Activated naive CD4-positive, alpha-beta T cell treated with anti-CD3 and anti-CD28 coated beads, Interleukin-2, amount 50 U/mL, for 24 hours (primary cell): ENCODE results near the gene TMEM205.

Experiments
- H3K27ac Mint-ChIP-seq: one replicate; pipeline ENCODE4 v1.8.0; 2021; ENCODE audit warnings: mild to moderate bottlenecking, mixed read lengths
- H3K27me3 Mint-ChIP-seq: one replicate; pipeline ENCODE4 v1.8.0; 2021; ENCODE audit warnings: mixed read lengths
- H3K36me3 Mint-ChIP-seq: one replicate; pipeline ENCODE4 v1.8.0; 2021; ENCODE audit warnings: mixed read lengths
- H3K4me1 Mint-ChIP-seq: one replicate; pipeline ENCODE4 v1.8.0; 2021; ENCODE audit warnings: mixed read lengths
- H3K4me3 Mint-ChIP-seq: one replicate; pipeline ENCODE4 v1.8.0; 2021; ENCODE audit warnings: mild to moderate bottlenecking, mixed read lengths
- H3K9me3 Mint-ChIP-seq: one replicate; pipeline ENCODE4 v1.8.0; 2021; ENCODE audit warnings: mixed read lengths

Gene TMEM205

GRCh38 chr19:11300811-11301120 is 45.3 kb downstream of the TMEM205 start:
- no peaks in the 10 kb centered on the region for H3K36me3 Mint-ChIP-seq
- no peak overlapping the region for H3K4me3 Mint-ChIP-seq
- peaks cover 1% of the 10 kb centered on the region for H3K27me3 Mint-ChIP-seq
- H3K9me3 Mint-ChIP-seq: no peaks in the 10 kb centered on the region
- H3K4me1 Mint-ChIP-seq: no peaks in the 10 kb centered on the region
- H3K27ac Mint-ChIP-seq: no peak overlapping the region

- H3K27ac Mint-ChIP-seq: no peak overlapping the region
- no peak overlapping the region for H3K4me3 Mint-ChIP-seq
- peaks cover 1% of the 10 kb centered on the region for H3K27me3 Mint-ChIP-seq
- no peaks in the 10 kb centered on the region for H3K4me1 Mint-ChIP-seq
- no peaks in the 10 kb centered on the region for H3K9me3 Mint-ChIP-seq
- H3K36me3 Mint-ChIP-seq: no peaks in the 10 kb centered on the region
Observed at GRCh38 chr19:11299946-11300810, 45.9 kb downstream of the TMEM205 start.

- no peak overlapping the region for H3K27ac Mint-ChIP-seq
- peaks cover 4% of the 10 kb centered on the region for H3K27me3 Mint-ChIP-seq
- H3K9me3 Mint-ChIP-seq: no peaks in the 10 kb centered on the region
- H3K4me1 Mint-ChIP-seq: peaks cover 9% of the 10 kb centered on the region
- no peak overlapping the region for H3K4me3 Mint-ChIP-seq
- H3K36me3 Mint-ChIP-seq: no peaks in the 10 kb centered on the region
Observed at GRCh38 chr19:11296264-11296663, 49.8 kb downstream of the TMEM205 start.

GRCh38 chr19:11295665-11296245 is 50.3 kb downstream of the TMEM205 start, which contains the start of gene TSPAN16:
Gene TSPAN16, plus strand, starts transcription at chr19:11296160. Its CDS starts 138 bp downstream, at chr19:11296298.
- no peaks in the 10 kb centered on the region for H3K9me3 Mint-ChIP-seq
- no peak within 1 kb of the TSS for H3K4me3 Mint-ChIP-seq
- H3K27ac Mint-ChIP-seq: no peak within 1 kb of the TSS
- no peaks in the 10 kb centered on the region for H3K36me3 Mint-ChIP-seq
- H3K27me3 Mint-ChIP-seq: peaks cover 7% of the 10 kb centered on the region
- H3K4me1 Mint-ChIP-seq: peaks cover 9% of the 10 kb centered on the region

GRCh38 chr19:11295180-11295579 is 50.9 kb downstream of the TMEM205 start:
- Mint-ChIP-seq H3K4me3 (no peak overlapping the region), H3K27ac (no peak overlapping the region), H3K4me1 (peaks cover 9% of the 10 kb centered on the region), H3K27me3 (peaks cover 7% of the 10 kb centered on the region), H3K36me3 (no peaks in the 10 kb centered on the region), H3K9me3 (no peaks in the 10 kb centered on the region)

GRCh38 chr19:11293433-11294389 is 52.4 kb downstream of the TMEM205 start:
- Mint-ChIP-seq H3K36me3 (no peaks in the 10 kb centered on the region), H3K27me3 (peaks cover 10% of the 10 kb centered on the region), H3K9me3 (no peaks in the 10 kb centered on the region), H3K4me3 (no peak overlapping the region), H3K27ac (no peak overlapping the region), H3K4me1 (peaks cover 9% of the 10 kb centered on the region)
